Right lobe of liver (tissue), 6 donors: ENCODE measurements around the gene ZNF12. TPM values are rescaled to one million over a fixed set of nuclear protein-coding genes. Genes with fewer than 3 reads are reported as not detected.
"Not testable (repeated sequence)": the region's sequence is repeated elsewhere in the genome, so short reads cannot be mapped to it uniquely, and the experiment has no call there.

Experiments
- ATAC-seq, 4 donors: fragments of 200-7000 bp; cut with Tn5 transposase; one replicate each; pipeline ENCODE4 v1.9.1; 2020; ENCODE audit warnings: mild to moderate bottlenecking in 4 of 4, moderate library complexity in 4 of 4
- DNase-seq, 3 donors: peaks; one replicate each; pipeline ENCODE4 v3.0.0-alpha.2; 2020
- H3K27ac ChIP-seq, 3 donors: fragments of 200-600 bp; one replicate each; pipeline ENCODE4 v1.8.0; 2022
- H3K27me3 ChIP-seq, 2 donors: fragments of 200-600 bp; one replicate each; pipeline ENCODE4 v1.8.0; 2022
- H3K36me3 ChIP-seq, 4 donors: fragments of 200-600 bp; sonication (generic) in 1 of 4; one replicate each; pipeline versions ENCODE4 v1.5.1 to v1.8.0; 2017 to 2022; ENCODE audit warnings: control low read depth in 1 of 4
- H3K4me1 ChIP-seq, 4 donors: fragments of 200-600 bp; sonication (generic) in 1 of 4; one replicate each; pipeline versions ENCODE4 v1.5.1 to v1.8.0; 2017 to 2022; ENCODE audit warnings: control low read depth in 1 of 4
- H3K4me3 ChIP-seq, 3 donors: fragments of 200-600 bp; one replicate each; pipeline ENCODE4 v1.8.0; 2022
- H3K9me3 ChIP-seq, 4 donors: fragments of 200-600 bp; sonication (generic) in 1 of 4; one replicate each; pipeline versions ENCODE4 v1.5.1 to v1.8.0; 2017 to 2022; ENCODE audit warnings: control low read depth in 1 of 4
- CTCF ChIP-seq, 4 donors: fragments of 200-600 bp in 3 of 4; fragments of 450-650 bp in 1 of 4; IDR thresholded peaks; one replicate each; pipeline versions ENCODE4 v1.5.1 to v1.8.0; 2016 to 2022; ENCODE audit warnings: antibody characterized with exemption in 4 of 4, mild to moderate bottlenecking in 2 of 4
- POLR2A ChIP-seq: fragments of 450-650 bp; IDR thresholded peaks from one replicate; pipeline ENCODE4 v1.6.1; 2017; ENCODE audit warnings: antibody characterized with exemption, mild to moderate bottlenecking
- WGBS: methylation state at CpG from one replicate; pipeline ENCODE4 v1.1.6; 2018; ENCODE audit warnings: low coverage, low lambda C conversion rate; ENCODE audit not compliant: insufficient coverage; ENCODE audit errors: missing lambda C conversion rate; 5-methylcytosine and 5-hydroxymethylcytosine counted together
- intact Hi-C, 2 donors: fragments of 100-400 bp; cut with DNase I; formaldehyde crosslinking; loops; one replicate each; pipeline versions ENCODE4 v1.11.2 to v1.14.1; 2022
- long read RNA-seq: library from polyadenylated mRNA; unstranded; transcript quantifications from one replicate; pipeline ENCODE4 v2.0.0, GENCODE V29; 2019
- total RNA-seq, 6 experiments: library from RNA; depleted of rRNA in 2 of 6; stranded (reverse); fragments of >200 nt in 2 of 6; fragmentation: NEBNext Ultra II Directional in 3 of 6; extraction: Animal tissue kit (Norgen Biotek cat#: 25700) in 3 of 6; gene quantifications; one replicate each; pipeline versions ENCODE4 v1.1.0 to v1.2.4, GENCODE V29; 2016 to 2023
- donor health status: DM: no; HTN: yes; CAD: no.
- donor health status: DM: no; HTN: no; CAD: no.
- donor health status: DM: no; HTN: no; CAD: no.
- donor health status: DM: no; HTN: yes; CAD: no.
- donor health status: DM: no; HTN: yes; CAD: no.

The ZNF12 gene
- 10 to 100 TPM in 4 of 6 experiments, 1 to 10 TPM in 2; 5.4 to 11.1 (median 10.5) TPM for total RNA-seq
- long read RNA-seq, result 0 reads

- Histone ChIP-seq H3K9me3 (no peaks in the 10 kb centered on the region), H3K36me3 (peaks cover 0 to 11% (median 7%) of the 10 kb centered on the region in 4 donors), H3K4me1 (peaks cover 0 to 26% (median 4%) of the 10 kb centered on the region in 4 donors), H3K27ac (peak within 1 kb of the TSS; percentile 55 to 95 (median 88)), H3K4me3 (peak within 1 kb of the TSS; percentile 66 to 99 (median 97)), H3K27me3 (no peaks in the 10 kb centered on the region)
- DNase-seq, result peak; percentile 98
- TF ChIP-seq POLR2A (peak; percentile 80), CTCF (IDR thresholded peaks at IDR 0.05) (no peak)
- peak; percentile 96 to 98 (median 97) for ATAC-seq
- intact Hi-C loops, result no loop called here
- whole genome bisulfite sequencing, result 6% methylated on average over 15 of the region's 65 CpGs
Observed at GRCh38 chr7:6706666-6707407, at the start of gene ZNF12. ZNF12 (minus strand) TSS chr7:6706947; CDS start chr7:6705173, 1,774 bp downstream.

- H3K9me3 ChIP-seq, H3K27me3 ChIP-seq, intact Hi-C loops, H3K4me1 ChIP-seq, H3K36me3 ChIP-seq, H3K4me3 ChIP-seq, H3K27ac ChIP-seq: not testable (repeated sequence)
- DNase-seq (peak in 2 of 3 donors; percentile 13 to 54), ATAC-seq (peak in 3 of 4 donors; percentile 32 to 47 (median 34))
- no CpG with 5 or more reads among the region's 38 CpGs for WGBS
Observed at GRCh38 chr7:6753964-6754363, 47.2 kb upstream of the ZNF12 start, which contains the start of gene RSPH10B2. RSPH10B2 (plus strand) TSS chr7:6754103; CDS start chr7:6757678, 3,575 bp downstream.

- H3K27ac ChIP-seq, DNase-seq, H3K9me3 ChIP-seq, H3K4me1 ChIP-seq, H3K27me3 ChIP-seq, H3K36me3 ChIP-seq, intact Hi-C loops, H3K4me3 ChIP-seq: not testable (repeated sequence)
- ATAC-seq, result peak in 1 of 4 donors; percentile 10
- WGBS, result 93% methylated on average over 4 of the region's 6 CpGs
Observed at GRCh38 chr7:6750173-6750572, 43.4 kb upstream of the ZNF12 start.

GRCh38 chr7:6749335-6749734 is 42.6 kb upstream of the ZNF12 start:
- H3K9me3 ChIP-seq, H3K36me3 ChIP-seq, DNase-seq, ATAC-seq, intact Hi-C loops, H3K27me3 ChIP-seq, H3K4me3 ChIP-seq, H3K4me1 ChIP-seq, H3K27ac ChIP-seq: not testable (repeated sequence)
- 96% methylated on average over 5 of the region's 12 CpGs for WGBS

DNA sequence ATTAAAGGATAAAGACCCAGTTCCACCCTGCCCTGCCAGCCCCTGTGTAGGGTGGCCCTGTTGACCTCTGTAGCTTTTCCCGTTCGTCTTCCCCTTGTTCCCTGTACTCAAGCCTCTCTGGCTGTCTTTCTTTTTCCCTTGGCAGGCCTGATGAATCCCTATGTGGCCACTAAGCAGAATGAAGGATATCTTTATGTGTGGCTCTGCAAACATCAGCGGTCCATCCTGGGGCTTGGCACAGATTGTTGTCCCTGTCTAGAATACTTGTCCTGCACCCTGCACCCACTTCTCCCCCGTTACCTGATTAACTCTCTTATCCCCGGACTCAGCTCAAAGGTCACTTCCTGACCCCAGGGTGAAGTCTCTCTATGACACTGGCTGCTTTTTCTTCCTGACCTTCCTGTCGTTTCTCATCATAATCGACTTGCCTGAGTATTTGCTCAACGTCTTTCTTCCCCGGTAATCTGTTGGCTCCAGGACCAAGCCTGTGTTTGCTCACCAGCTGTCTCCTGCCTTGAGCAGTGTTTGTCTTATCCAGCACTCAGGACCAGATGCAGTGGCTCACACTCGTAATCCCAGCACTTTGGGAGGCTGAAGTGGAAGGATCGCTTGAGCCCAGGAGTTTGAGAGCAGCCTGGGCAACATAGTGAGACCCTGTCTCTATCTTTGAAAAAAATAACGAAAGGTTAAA is 37.8 kb upstream of the ZNF12 start:
- H3K4me3 ChIP-seq, H3K27ac ChIP-seq, H3K27me3 ChIP-seq, DNase-seq, H3K4me1 ChIP-seq, H3K9me3 ChIP-seq, intact Hi-C loops: not testable (repeated sequence)
- peak; percentile 54 to 67 (median 60) for ATAC-seq
- 71% methylated on average over 1 of the region's 12 CpGs for WGBS
- H3K36me3 ChIP-seq, result peaks cover 0 to 18% (median 4%) of the 10 kb centered on the region in 4 donors

GRCh38 chr7:6738415-6738814 is 31.7 kb upstream of the ZNF12 start:
- not testable (repeated sequence) for H3K4me1 ChIP-seq
- ATAC-seq, result peak in 1 of 4 donors; percentile 13

DNA sequence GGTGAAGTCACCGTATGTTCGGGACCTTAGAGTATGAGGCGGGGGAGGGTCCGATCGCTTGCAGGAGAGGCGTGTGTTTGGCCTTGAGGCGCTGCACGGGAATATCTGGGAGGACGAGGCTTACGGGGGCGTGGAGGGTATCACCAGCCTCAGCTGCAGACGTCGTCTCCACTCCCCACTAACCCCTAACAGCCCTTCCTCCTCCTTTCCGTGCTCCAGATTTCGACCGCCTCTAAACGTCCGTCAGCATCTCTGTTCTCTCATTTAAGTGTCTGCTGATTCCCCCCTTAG is 23.5 kb upstream of the ZNF12 start:
- TF ChIP-seq CTCF (IDR thresholded peaks at IDR 0.05) (no peak), POLR2A (no peak)
- H3K27me3 ChIP-seq, result no peaks in the 10 kb centered on the region
- peak overlapping the region; percentile 82 to 98 (median 87) for H3K4me3 ChIP-seq
- H3K36me3 ChIP-seq, result peaks cover 0 to 20% (median 10%) of the 10 kb centered on the region in 4 donors
- peak overlapping the region; percentile 65 to 81 (median 66) for H3K27ac ChIP-seq
- H3K4me1 ChIP-seq, result peaks cover 0 to 5% (median 0%) of the 10 kb centered on the region in 4 donors
- WGBS, result 8% methylated on average over 17 of the region's 18 CpGs
- DNase-seq, result no peak
- H3K9me3 ChIP-seq, result no peaks in the 10 kb centered on the region
- intact Hi-C loops, result no loop called here
- peak in 2 of 4 donors; percentile 13 to 34 for ATAC-seq

More at GRCh38 chr7:6738415-6738814, 31.7 kb upstream of the ZNF12 start:
- WGBS, result no CpG with 5 or more reads among the region's 11 CpGs
- H3K36me3 ChIP-seq, result peaks cover 0 to 50% (median 21%) of the 10 kb centered on the region in 4 donors
- H3K9me3 ChIP-seq, intact Hi-C loops, H3K27me3 ChIP-seq, DNase-seq, H3K4me3 ChIP-seq, H3K27ac ChIP-seq: not testable (repeated sequence)
